HG02798 (cell line): Measurements from ENCODE around the gene PPDPF.
"Not testable (repeated sequence)": the region's sequence is repeated elsewhere in the genome, so short reads cannot be mapped to it uniquely, and the experiment has no call there.

ENCODE experiments used
- ATAC-seq: cut with Tn5 transposase; IDR thresholded peaks from one replicate; pipeline ENCODE4 v1.9.1; 2021; ENCODE audit warnings: mild to moderate bottlenecking; ENCODE audit not compliant: unreplicated experiment, poor library complexity

Gene PPDPF

DNA sequence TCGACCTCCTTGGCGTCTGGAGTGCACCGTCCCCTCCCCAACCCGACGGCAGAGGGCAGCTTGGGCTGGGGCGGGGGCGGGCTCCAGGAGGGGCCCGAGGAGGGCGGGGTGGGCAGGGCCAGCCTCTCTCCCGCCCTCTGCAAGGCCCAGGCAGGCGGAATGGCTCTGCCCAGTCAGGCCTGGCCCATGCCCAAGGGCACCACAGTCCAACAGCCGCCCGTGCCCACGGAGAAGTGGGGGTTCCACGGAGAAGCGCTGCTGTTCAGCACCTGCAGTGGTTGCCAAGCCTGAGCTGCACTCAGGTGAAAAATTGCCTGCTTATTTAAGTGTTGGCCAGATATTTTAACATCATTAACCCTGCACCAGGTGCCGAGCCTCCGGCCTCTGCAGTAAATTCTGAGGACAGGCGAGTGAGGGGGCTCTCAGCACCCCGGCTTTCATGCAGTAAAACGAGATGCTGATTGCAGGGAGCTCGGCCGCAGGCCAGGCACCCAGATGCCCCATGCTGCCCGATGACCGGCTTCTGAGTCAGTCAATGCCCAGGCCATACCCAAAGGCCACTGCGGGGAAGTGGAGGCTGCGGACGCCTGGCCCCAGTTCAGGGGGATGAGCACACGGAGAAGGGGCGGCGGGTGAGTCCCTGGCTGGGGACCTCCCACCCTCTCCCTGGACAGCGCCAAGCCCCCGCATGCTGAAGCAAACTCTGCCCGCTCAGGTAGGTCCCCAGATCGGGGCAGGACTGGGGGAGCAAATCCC, 27.3 kb downstream of the PPDPF start, which contains the start of gene SRMS:
TSS of gene SRMS (minus strand) at position 25 of the 756 bp plus-strand sequence. CDS start 286 bp downstream, outside the sequence.
- no peak for ATAC-seq

DNA sequence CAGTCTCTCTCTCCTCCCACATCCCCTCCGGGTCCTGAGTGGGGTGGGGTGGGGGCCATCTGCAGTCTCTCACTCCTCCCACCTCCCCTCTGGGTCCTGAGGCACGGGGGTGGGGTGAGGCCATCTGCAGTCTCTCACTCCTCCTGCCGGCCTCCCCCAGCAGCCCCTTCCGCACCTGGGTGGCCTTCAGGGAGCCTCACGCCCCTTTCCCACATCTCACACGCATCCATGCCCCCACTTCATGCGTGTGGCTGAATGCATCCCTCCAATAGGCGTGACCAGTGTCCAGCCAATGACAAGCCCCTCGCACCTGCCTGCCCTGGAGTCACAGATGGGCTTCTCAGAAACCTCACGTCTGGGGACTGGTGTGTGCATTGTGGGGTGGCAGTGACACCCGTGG, 28.0 kb downstream of the PPDPF start:
- no peak for ATAC-seq

DNA sequence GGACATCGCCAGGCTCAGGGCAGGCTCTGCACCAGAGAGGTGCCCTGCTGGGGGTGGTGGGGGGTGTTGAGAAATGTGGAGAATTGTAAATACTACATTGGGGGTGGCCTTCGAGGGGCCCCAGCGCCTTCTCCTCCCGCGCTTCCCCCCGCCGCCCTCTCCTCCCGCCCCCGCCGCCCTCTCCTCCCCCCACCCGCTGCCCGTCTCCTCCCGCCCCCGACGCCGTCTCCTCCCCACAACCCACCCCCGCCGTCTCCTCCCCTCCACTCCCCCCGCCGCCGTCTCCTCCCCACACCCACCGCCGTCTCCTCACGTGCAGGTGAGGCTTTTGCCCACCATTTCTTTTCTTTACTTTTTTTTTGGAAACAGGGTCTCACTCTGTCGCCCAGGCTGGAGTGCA, 28.5 kb downstream of the PPDPF start:
- ATAC-seq = no peak

DNA sequence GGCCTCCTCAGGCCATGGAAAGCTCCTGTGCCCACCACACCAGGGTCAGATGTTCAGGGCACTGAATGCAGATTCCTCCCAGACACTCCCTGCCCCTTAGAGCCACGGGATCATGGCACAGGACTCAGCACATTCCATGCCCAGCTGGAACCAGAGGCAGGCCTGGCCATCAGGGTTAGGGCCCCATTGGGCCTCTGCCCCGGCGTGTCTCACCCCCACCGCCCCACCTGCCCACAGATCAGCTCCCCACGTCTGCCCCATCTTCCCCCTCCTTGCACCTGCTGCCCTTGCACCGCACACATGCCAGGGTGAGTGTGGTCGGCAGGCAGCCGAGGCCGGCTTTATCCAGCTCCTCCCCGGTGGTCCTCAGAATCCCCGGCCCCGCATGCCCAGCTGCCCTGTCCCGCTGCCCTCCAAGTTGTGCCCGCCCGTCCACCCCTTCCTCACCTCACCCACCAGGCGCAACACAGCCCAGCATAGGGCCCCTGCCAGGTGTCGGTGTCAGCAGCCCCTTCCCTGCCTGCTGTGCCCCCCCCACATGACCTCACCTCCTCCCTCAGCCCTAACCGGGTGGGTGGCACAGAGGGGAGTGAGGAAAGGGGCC, 29.2 kb downstream of the PPDPF start:
- ATAC-seq = no peak

DNA sequence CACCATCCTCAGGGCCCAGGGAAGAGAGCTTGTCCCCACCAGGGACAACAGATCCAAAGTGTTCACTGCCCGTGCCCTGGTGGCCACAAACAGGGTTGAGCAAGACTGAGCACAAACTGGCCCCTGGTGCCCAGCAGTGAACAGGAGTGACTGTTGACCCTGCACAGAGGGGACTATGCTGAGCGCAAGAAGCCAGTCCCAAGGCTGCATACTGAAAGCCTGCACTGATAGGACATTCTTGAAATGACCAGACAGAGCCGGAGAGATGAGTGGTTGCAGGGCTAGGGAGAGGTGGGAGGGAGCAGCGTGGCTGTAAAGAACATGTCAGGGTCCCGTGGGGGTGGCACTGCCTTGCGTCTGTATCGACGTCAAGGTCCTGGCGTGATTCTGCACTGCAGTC, 30.5 kb downstream of the PPDPF start:
- ATAC-seq = no peak

DNA sequence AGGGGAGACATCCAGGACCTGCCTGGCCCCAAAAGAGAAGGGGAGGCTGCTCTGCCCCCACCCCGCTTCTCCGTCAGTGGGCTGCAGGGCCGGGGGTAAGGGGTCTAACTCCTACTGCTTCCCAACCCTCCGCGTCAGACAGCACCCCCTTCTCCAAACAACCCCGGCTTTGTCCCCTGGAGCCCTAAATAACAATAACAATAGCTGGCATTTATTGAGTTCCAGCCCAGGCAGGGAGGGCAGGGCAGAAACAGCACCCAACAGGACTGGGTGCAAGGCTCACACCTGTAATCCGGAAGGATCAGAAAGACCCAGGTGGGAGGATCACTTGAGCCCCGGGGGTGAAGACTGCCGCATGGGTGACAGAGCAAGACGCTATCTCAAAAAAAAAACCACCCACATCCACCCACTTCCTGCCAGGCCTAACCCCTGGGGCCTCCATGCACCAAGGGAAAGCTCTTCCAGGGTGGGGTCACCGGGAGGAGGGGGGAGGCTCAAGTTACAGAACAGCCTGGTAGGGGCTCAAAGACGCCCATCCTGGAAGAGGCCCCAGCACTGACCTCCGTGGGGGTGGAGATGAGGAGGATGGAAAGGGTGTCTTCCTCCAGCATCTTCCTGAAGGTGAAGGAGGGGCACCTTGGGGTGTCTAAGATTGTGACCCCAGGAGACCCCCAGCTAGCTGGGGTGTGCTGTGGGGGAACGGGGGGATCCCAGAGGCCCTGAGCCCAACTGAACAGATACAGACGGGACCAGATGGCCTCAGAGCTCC, 32.1 kb downstream of the PPDPF start:
- ATAC-seq = peak; percentile 14

DNA sequence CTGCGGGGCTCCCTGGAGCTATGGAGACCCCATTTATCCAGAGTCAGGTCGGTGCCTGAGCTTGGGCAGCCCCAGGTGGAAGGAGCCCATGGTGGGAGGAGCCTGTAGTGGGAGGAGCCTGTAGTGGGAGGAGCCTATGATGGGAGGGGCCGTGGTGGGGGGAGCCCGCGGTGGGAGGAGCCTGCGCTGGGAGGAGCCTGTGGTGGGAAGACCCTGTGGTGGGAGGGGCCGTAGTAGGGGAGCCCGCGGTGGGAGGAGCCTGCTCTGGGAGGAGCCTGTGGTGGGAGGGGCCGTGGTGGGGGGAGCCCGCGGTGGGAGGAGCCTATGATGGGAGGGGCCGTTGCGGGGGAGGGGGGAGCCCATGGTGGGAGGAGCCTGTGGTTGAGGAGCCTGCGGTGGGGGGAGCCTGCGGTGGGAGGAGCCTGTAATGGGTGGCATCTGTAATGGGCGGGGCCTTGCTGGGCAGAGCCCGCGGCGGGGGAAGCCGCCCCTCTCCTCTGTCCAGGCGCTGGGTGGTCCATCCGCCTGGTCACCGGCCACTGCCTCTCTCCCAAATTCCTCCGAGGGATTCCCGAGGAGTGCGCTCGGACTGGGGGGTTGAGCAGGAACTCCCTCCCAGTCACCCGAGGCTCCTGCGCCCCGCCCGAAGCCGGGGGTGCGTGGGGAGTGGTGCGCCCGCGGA, 32.8 kb downstream of the PPDPF start:
- ATAC-seq = peak; percentile 61

DNA sequence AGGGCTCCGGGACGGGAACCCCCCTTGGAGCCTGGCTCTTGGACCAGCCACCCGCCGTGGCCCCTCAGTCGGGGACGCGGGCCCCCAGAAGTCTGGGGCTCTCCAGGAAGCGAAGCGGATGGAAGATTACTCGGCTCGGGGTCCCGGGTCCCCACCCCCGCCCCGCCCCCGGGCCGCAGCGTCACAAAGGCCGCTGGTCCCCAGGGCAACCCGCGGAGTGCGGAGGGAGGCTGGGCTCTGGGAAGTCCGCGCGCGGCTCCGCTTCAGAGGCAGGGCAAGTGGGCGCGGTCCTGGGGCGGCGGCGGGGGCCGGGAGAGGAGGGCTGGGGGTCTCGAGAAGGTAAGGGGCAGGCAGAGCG, 33.3 kb downstream of the PPDPF start, which contains the start of gene FNDC11:
TSS of gene FNDC11 (plus strand) at position 227 of the 358 bp plus-strand sequence. CDS start 1,505 bp downstream, outside the sequence.
- peak; percentile 21 for ATAC-seq

DNA sequence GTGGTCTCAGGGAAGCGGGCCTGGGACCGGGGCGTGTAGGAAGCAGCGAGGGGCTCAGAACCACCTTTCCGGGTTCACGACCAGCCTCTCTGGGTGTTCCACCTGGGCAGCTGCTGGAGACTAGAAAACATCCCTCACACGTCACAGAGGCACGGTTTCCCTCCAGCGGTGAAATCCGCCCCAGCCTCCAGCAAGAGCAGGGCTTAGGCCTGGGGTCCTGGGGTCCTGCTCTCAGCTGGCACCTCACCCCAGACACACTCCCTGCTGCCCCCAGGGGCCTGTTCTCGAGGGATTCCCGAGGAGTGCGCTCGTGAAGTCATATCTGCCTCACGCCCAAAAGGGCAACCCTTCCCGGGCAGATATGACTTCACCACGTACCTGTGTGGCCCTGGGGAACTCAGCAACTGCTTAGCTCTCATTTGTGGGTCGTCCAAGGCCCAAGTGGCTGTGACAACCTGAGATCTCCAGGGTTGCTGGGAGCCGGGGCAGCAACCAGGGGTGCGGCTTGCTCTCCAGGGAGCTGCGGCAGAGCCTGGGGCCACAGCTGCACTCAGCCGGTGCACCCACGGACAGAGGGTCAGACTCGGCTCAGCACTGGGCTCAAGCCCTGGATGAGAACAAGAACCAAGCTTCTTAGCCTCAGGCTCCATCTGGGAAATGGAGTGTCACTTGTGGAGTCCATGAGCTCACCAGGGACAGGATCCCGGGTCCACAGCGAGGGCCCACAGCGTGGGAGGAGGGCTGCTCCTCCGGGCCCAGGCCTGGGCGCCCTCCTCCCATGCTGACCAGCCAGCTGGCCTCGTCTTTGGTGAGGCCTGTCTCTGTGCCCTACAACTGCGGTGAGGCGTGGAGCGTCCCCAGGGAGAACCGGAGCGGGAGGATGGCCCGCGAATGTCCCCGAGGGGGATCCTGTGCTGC, 34.1 kb downstream of the PPDPF start:
- ATAC-seq = no peak

DNA sequence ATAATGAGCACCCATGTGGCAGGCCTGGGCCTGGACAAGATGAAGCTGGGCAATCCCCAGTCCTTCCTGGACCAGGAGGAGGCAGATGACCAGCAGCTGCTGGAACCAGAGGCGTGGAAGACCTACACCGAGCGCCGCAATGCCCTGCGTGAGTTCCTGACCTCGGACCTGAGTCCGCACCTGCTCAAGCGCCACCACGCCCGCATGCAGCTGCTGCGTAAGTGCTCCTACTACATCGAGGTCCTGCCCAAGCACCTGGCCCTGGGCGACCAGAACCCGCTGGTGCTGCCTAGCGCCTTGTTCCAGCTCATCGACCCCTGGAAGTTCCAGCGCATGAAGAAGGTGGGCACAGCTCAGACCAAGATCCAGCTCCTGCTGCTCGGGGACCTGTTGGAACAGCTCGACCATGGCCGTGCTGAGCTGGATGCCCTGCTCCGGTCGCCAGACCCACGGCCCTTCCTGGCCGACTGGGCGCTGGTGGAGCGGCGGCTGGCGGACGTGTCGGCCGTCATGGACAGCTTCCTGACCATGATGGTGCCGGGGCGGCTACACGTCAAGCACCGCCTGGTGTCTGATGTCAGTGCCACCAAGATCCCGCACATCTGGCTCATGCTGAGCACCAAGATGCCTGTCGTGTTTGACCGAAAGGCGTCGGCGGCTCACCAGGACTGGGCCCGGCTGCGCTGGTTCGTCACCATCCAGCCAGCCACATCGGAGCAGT, 35.3 kb downstream of the PPDPF start:
- no peak for ATAC-seq

DNA sequence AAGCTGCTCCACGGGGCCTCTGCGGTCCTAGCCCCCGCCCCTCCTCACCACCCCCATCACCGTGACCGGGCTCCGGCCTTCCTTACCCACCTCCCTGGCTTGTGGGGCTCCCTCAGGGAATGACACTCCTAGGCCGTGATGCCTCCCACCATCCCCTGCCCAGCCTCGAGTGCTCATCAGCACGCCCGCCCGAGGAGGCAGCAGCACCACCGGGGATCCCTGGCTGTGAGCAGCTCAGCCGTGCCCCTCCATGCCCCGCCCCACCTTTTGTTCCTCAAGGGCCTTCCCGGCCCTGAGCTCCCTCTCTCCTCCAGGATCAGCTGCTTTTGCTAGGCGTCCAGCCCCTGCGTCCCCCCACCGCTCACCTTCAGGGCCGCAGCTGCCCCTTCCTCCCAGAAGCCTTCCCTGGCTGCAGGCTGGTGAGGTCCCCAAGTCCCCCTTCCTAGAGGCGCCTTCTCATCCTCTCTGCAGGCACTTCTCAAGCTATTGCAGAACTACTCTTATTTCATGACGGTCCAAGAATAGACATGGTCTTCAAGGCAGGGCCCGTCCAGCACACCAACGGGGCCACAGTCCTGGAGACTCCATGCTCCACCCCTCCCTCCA, 36.4 kb downstream of the PPDPF start:
- ATAC-seq = no peak

DNA sequence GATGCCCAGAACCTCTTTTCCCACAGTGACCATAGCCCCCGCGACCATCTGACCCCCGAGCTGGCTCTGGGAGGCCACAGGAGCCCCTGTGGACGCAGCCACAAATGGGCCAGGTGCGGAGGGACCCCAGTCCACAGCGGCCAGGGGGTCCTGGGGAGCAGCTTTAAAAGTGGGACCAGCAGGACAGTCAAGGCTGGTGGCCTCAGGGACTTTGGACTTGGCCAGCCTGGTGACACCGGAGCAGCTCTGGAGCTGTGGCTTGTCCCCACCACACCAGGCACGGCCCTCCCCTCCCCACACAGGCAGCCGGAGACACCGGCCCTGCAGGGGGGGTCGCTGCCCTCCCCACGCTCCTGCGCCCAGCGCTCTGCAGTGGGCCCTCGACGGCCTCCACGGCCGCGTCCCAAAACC, 36.9 kb downstream of the PPDPF start:
- ATAC-seq = no peak

DNA sequence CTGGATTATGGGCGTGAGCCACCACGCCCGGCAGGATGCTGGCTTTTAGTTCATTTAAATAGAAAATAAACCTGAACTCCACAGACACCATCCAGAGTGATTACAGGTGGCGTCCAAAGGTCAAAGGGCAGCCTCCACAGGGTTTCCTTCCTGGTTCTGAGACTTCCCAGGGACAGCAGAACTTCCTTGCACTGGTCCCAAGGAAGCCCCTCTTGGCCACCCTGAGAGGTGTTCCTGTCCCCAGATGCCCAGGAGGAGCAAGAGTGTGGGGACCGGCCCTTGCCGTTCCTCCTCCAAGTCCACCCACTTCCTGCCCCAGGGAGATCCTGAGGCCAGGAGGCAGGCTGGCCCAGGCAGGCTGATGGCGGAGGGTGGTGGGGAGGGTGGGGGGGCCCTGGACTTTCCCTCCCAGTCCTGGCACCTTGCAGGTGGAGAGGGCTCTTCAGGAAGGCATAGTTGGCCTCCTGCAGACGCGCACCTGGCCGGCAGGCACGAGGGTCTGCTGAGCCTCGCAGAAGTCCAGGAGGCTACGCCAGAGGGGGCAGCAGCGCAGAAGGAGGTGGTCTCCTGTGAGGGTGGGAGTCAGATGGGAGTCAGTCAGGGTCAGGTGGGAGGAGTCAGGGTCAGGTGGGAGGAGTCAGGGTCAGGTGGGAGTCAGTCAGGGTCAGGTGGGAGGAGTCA, 38.4 kb downstream of the PPDPF start:
- ATAC-seq = no peak

DNA sequence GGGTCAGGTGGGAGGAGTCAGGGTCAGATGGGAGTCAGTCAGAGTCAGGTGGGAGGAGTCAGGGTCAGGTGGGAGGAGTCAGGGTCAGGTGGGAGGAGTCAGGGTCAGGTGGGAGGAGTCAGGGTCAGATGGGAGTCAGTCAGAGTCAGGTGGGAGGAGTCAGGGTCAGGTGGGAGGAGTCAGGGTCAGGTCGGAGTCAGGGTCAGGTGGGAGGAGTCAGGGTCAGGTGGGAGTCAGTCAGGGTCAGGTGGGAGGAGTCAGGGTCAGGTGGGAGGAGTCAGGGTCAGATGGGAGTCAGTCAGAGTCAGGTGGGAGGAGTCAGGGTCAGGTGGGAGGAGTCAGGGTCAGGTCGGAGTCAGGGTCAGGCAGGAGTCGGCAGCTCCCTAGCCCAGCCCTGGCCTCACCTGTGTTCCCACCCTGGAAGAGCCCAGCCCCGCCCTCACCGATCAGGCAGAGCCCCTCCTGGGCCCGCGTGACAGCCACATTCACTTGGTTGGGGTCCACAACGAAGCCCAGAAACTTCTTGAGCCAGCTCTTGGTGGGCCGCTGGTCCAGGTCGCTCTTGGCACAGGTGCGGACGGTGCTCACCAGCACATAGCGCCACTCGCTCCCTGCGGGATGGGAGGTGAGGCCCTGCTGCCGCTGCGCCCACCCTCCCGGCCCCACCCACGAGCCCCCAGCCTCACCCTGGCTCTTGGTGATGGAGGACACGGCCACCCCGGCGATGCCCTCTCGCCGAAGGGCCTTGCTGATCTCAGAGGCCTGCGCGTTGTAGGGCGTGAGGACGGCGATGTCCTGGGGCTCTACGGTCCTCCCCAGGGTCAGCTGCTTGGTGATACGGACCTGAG, 39.1 kb downstream of the PPDPF start:
- ATAC-seq = not testable (repeated sequence)

DNA sequence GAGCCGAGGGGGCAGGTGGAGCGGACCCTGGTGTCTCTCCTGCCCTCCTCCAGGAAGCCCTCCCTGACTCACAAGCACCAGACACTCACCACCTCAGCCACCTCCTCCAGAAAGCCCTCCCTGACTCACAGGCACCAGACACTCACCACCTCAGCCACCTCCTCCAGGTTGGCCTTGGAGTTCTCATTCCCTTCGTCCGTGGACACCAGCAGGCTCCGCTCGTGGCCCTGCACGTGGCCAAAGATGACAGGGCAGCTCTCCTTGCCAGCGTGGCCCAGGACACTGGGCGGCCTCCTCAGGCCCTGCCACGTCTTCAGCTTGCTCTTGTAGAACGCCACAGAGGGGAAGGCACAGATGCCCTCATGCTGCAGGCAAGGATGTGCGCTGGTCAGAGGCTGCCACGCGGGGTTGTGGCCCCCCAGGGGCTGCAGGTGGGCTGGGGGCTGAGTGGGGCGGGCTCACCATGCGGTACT, 39.8 kb downstream of the PPDPF start:
- ATAC-seq = no peak

DNA sequence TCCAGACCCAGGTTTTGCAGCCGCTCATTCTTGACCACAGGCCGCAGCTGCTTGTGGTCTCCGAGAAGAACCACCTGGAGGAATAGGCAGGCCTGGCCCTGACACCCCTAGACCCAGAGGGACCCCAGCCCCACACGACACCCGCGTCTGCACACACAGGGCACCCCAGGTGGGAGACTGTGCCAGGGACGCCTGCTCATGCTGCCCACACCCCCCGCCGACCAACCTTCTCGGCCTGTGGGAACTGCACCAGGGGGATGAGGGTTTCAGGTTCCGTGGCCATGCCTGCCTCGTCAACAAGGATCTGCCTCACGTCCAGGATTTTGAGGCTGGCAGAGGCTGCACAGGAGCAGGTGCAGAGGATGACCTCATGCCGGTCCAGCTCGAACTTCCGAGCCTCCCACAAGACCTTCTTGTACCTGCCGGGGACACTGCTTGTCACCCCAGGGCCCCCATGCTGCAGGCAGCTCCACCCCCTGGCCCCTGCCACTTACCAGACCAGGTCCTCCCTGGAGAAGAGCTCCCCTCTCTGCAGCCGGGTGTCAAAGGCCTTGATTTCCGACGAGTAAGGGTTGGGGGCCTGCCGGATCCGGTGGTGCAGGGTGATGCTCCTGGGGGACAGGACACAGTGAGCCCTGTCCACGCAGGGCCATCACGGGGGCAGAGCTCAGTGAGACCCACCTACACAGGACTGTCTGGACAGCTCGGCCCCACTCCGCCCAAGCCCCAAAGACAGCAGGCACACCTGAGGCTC, 40.5 kb downstream of the PPDPF start:
- no peak for ATAC-seq
